ENCODE measurements around the gene FAM151B. TPM values are rescaled to one million over a fixed set of nuclear protein-coding genes. Genes with fewer than 3 reads are reported as not detected.
"Not testable (repeated sequence)": the region's sequence is repeated elsewhere in the genome, so short reads cannot be mapped to it uniquely, and the experiment has no call there.

FAM151B gene
- total RNA-seq, 1 donor from 2014 or later = 0.43 TPM

DNA sequence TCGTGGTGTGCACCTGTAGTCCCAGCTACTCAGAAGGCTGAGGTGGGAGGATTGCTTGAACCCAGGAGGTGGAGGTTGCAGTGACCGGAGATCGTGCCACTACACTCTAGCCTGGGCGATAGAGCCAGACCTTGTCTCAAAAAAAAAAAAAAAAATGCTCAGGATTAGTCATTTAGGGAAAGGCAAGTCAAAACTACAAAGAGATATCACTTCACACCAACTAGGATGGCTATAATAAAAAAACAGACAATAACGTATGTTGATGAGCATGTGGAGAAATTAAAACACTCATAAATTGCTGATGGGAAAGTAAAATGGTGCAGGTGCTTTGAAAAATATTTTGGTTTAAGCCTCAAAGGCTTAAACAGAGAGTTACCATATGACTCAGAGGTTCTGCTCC lies 88.5 kb downstream of the FAM151B start:
- peaks cover 3% of the 10 kb centered on the region for H3K4me1 Mint-ChIP-seq (ENCODE audit: low read depth)
- no peak overlapping the region for H3K27ac Mint-ChIP-seq
- no peak for DNase-seq (ENCODE audit: low spot score)
- intact Hi-C loops (cut with micrococcal nuclease) = no loop called here
- no peaks in the 10 kb centered on the region for H3K36me3 Mint-ChIP-seq (ENCODE audit: low read depth)
- no peak overlapping the region for H3K4me3 Mint-ChIP-seq (ENCODE audit: low read depth)
- peaks cover 56% of the 10 kb centered on the region for H3K27me3 Mint-ChIP-seq (ENCODE audit: low read depth)
- no peaks in the 10 kb centered on the region for H3K9me3 Mint-ChIP-seq

DNA sequence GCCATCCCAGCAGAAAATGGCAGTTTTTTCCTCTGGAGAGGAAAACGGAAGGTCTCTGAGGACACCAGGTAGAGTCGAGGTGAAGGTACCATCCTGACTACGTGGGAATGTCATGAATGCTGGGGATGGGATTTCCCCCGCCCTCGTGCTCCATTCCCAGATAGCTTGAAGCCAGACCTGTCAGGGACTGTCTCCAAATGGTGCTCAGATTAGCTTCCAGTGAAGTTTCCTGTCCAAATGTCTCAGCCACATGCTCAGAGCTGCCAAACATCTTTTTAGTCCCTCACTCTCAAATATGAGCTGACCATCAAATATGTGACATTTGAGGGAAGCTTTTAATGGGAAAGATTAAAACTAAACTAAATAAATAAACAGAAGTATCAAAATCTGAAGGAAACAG lies 89.8 kb downstream of the FAM151B start:
- Mint-ChIP-seq H3K27ac (no peak overlapping the region), H3K36me3 (ENCODE audit: low read depth) (no peaks in the 10 kb centered on the region), H3K4me3 (ENCODE audit: low read depth) (no peak overlapping the region), H3K9me3 (no peaks in the 10 kb centered on the region), H3K27me3 (ENCODE audit: low read depth) (peaks cover 45% of the 10 kb centered on the region), H3K4me1 (ENCODE audit: low read depth) (peaks cover 3% of the 10 kb centered on the region)
- intact Hi-C loops (cut with micrococcal nuclease) = no loop called here
- no peak for DNase-seq (ENCODE audit: low spot score)

DNA sequence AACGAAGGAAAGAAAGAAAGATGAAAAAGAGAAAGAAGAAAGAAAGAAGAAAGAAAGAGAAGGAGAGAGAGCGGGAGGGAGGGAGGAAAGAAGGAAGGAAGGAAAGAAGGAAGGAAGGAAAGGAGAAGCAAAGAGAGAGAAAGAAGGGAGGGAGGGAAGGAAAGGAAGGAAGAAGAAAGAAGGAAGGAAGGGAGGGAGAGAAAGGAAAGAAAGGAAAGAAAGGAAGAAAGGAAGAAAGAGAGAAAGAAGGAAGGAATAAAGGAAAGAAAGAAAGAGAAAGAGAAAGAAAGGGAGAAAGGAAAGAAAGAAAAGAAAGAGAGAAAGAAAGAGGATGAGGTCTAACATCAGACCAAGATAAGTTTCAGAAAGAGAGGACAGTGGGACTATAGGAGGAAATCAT lies 91.2 kb downstream of the FAM151B start:
- no peak overlapping the region for H3K4me3 Mint-ChIP-seq (ENCODE audit: low read depth)
- intact Hi-C loops (cut with micrococcal nuclease) = no loop called here
- H3K4me1 Mint-ChIP-seq (ENCODE audit: low read depth) = peaks cover 3% of the 10 kb centered on the region
- DNase-seq (ENCODE audit: low spot score) = no peak
- no peaks in the 10 kb centered on the region for H3K36me3 Mint-ChIP-seq (ENCODE audit: low read depth)
- H3K9me3 Mint-ChIP-seq = no peaks in the 10 kb centered on the region
- no peak overlapping the region for H3K27ac Mint-ChIP-seq
- H3K27me3 Mint-ChIP-seq (ENCODE audit: low read depth) = peaks cover 38% of the 10 kb centered on the region

DNA sequence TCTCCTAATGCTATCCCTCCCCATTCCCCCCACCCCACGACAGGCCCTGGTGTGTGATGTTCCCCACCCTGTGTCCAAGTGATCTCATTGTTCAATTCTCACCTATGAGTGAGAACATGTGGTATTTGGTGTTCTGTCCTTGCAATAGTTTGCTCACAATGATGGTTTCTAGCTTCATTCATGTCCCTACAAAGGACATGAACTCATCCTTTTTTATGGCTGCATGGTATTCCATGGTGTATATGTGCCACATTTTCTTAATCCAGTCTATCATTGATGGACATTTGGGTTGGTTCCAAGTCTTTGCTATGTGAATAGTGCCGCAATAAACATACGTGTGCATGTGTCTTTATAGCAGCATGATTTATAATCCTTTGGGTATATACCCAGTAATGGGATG lies 92.4 kb downstream of the FAM151B start:
- H3K9me3 Mint-ChIP-seq; H3K27ac Mint-ChIP-seq; H3K4me3 Mint-ChIP-seq (ENCODE audit: low read depth); intact Hi-C loops (cut with micrococcal nuclease); H3K36me3 Mint-ChIP-seq (ENCODE audit: low read depth); H3K4me1 Mint-ChIP-seq (ENCODE audit: low read depth); DNase-seq (ENCODE audit: low spot score): not testable (repeated sequence)
- peaks cover 29% of the 10 kb centered on the region for H3K27me3 Mint-ChIP-seq (ENCODE audit: low read depth)

DNA sequence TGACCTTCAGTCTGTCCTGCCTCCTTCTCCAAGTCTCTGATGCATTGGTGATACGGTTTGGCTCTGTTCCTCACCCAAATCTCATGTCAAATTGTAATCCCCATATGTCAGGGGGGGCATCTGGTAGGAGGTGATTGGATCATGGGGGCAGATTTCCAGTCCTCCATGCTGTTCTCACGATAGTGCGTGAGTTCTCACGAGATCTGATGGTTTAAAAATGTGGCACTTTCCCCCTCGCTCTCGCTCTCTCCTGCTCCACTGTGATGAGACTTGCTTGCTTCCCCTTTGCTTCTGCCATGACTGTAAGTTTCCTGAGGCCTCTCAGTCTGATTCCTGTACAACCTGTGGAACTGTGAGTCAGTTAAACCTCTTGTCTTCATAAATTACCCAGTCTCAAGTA lies 96.9 kb downstream of the FAM151B start:
- Mint-ChIP-seq H3K4me3 (ENCODE audit: low read depth) (no peak overlapping the region), H3K36me3 (ENCODE audit: low read depth) (no peaks in the 10 kb centered on the region), H3K27me3 (ENCODE audit: low read depth) (peaks cover 3% of the 10 kb centered on the region), H3K27ac (no peak overlapping the region), H3K4me1 (ENCODE audit: low read depth) (no peaks in the 10 kb centered on the region), H3K9me3 (no peaks in the 10 kb centered on the region)
- intact Hi-C loops (cut with micrococcal nuclease) = no loop called here
- no peak for DNase-seq (ENCODE audit: low spot score)

DNA sequence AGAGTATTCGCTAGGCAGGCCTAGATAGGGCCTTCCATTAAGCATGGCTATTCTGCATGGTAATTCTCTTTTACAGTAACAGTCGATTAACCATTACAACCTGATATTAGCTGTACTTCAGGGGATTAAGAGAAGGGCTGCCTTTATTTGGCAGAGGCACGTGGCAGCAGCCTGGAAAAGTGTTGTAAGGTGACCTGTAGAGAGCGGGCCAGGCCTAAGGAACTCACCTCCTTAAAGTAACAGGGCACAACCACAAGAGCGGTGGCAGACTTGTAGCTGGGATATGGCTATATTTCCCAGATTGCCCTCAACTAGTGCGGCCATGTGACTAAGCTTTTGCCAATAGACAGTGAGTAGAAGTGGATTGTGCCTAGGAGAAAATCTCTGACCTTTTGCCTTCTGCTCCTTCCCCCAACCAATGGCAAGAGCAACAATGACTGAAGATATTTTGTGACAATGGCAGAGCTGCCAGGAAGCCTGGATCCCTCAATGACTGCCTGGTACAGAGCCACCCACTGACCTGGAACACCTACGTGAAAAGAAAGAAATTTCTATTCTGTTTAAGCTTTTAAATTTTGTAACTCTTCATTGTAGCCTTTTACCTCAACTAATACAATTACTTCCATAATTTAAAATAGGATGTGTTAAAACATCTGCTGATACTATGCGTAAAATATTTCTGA lies 101.1 kb downstream of the FAM151B start:
- intact Hi-C loops (cut with micrococcal nuclease) = no loop called here
- no peaks in the 10 kb centered on the region for H3K9me3 Mint-ChIP-seq
- no peaks in the 10 kb centered on the region for H3K4me1 Mint-ChIP-seq (ENCODE audit: low read depth)
- no peaks in the 10 kb centered on the region for H3K36me3 Mint-ChIP-seq (ENCODE audit: low read depth)
- H3K27ac Mint-ChIP-seq = no peak overlapping the region
- no peak overlapping the region for H3K4me3 Mint-ChIP-seq (ENCODE audit: low read depth)
- peaks cover 17% of the 10 kb centered on the region for H3K27me3 Mint-ChIP-seq (ENCODE audit: low read depth)
- no peak for DNase-seq (ENCODE audit: low spot score)

DNA sequence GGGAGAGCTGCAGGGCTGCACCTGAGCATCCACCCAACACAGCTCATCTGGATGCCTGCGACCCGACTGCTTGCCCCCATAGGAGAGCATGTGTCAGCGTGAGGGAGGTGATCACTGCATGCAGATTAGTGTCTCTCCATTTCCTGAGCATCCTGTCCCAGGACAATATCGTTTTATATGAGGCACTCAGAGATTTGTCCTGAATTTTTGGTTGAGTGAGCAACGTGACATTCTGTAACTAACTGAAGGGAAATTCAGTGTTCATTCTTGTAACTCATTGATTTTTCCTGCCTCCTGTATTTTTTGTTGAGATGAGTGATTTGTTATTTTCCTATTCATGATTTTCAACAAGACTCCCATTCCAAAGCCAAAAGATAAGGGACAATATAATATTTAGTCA lies 102.9 kb downstream of the FAM151B start:
- Mint-ChIP-seq H3K27me3 (ENCODE audit: low read depth) (peaks cover 17% of the 10 kb centered on the region), H3K36me3 (ENCODE audit: low read depth) (no peaks in the 10 kb centered on the region), H3K4me3 (ENCODE audit: low read depth) (no peak overlapping the region), H3K9me3 (no peaks in the 10 kb centered on the region), H3K27ac (no peak overlapping the region), H3K4me1 (ENCODE audit: low read depth) (no peaks in the 10 kb centered on the region)
- intact Hi-C loops (cut with micrococcal nuclease) = no loop called here
- no peak for DNase-seq (ENCODE audit: low spot score)

DNA sequence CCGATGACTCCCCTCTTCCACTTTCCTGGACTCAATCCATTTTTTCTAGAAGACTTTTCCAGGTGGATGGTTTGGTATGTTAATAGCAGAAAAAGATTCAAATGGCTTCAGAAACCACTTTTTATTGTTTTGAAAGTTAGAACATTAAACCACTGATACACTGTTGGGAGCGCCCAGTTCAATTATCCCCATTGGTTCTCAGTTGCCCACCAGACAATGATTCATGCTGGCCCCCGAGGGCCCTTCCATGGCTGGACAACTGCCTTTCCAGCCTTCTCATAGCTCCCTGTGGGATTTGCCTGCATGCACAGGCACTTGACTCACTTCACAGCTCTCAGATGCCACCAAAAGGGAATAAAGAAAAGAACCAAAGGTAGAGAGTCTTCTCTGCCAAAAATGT lies 103.5 kb downstream of the FAM151B start:
- H3K9me3 Mint-ChIP-seq = no peaks in the 10 kb centered on the region
- H3K36me3 Mint-ChIP-seq (ENCODE audit: low read depth) = no peaks in the 10 kb centered on the region
- DNase-seq (ENCODE audit: low spot score) = no peak
- H3K4me3 Mint-ChIP-seq (ENCODE audit: low read depth) = no peak overlapping the region
- peaks cover 17% of the 10 kb centered on the region for H3K27me3 Mint-ChIP-seq (ENCODE audit: low read depth)
- intact Hi-C loops (cut with micrococcal nuclease) = no loop called here
- no peaks in the 10 kb centered on the region for H3K4me1 Mint-ChIP-seq (ENCODE audit: low read depth)
- H3K27ac Mint-ChIP-seq = no peak overlapping the region

DNA sequence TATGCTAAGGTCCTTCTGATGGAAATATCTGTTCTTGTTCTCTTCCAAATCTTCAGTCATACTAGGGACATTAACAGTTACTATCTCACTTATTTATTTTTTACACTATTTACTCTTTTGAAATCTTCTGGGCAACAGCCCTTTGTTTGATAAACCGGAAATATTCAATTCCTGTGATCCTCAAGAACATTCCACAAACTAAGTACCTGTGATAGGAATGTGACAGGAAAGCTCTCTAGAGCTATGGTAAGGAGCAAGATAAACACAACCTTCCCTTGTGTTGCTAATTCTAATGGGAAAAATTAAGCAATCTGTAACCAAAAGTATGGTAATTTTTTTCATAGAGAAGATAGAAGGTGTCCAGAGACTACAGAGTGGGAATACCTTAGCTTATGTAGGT lies 104.2 kb downstream of the FAM151B start:
- H3K9me3 Mint-ChIP-seq = no peaks in the 10 kb centered on the region
- no peaks in the 10 kb centered on the region for H3K4me1 Mint-ChIP-seq (ENCODE audit: low read depth)
- intact Hi-C loops (cut with micrococcal nuclease) = no loop called here
- H3K4me3 Mint-ChIP-seq (ENCODE audit: low read depth) = no peak overlapping the region
- no peaks in the 10 kb centered on the region for H3K36me3 Mint-ChIP-seq (ENCODE audit: low read depth)
- no peak overlapping the region for H3K27ac Mint-ChIP-seq
- H3K27me3 Mint-ChIP-seq (ENCODE audit: low read depth) = peaks cover 17% of the 10 kb centered on the region
- no peak for DNase-seq (ENCODE audit: low spot score)

Other genes starting within 250 kb of the FAM151B start
- 18.9 and 19.0 TPM in 2 replicates for gene SERINC5, start 232.1 kb upstream of the FAM151B start, total RNA-seq
- not detected in 2 replicates for gene SPZ1, start 168.1 kb upstream of the FAM151B start, total RNA-seq
- gene ZFYVE16, start 80.0 kb upstream of the FAM151B start, total RNA-seq = 9.0 and 11.4 TPM in 2 replicates
- gene ANKRD34B, start 82.2 kb downstream of the FAM151B start, total RNA-seq = not detected in 2 replicates
- 20.6 and 21.2 TPM in 2 replicates for gene MSH3, start 166.6 kb downstream of the FAM151B start, total RNA-seq
- 55.7 and 56.9 TPM in 2 replicates for gene DHFR, start 166.9 kb downstream of the FAM151B start, total RNA-seq

Data from activated T-helper 2 cell treated with anti-CD3 and anti-CD28 coated beads, Interferon-gamma antibody, Interleukin-2, Interleukin-4, amounts not matched to agents 10 μg/mL and 5 μg/mL and 100 μg/mL, durations not matched to agents 14 hours and 24 hours and 36 hours (primary cell).